ENCODE data around the gene C1orf115.

DNA sequence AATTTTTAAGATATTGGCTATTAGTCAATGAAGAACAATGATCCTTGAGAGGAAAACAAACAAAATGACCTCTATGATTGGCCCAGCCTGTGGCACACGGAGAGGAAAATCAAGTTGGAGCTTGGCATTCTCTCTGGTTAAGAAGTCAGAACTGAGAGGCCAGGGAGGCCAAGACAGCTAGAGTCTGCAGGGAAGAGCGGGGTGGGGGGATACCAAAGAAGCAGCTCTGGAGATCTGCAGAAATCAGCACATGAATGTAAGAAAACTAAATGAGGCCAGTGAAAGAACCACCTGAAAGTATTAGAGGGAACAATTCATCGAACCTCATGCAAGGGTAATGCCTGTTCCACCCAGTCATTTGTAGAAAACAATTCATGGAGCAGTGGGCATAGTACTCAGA is 23.8 kb upstream of the C1orf115 start:
- TF ChIP-seq, protein P1, sequence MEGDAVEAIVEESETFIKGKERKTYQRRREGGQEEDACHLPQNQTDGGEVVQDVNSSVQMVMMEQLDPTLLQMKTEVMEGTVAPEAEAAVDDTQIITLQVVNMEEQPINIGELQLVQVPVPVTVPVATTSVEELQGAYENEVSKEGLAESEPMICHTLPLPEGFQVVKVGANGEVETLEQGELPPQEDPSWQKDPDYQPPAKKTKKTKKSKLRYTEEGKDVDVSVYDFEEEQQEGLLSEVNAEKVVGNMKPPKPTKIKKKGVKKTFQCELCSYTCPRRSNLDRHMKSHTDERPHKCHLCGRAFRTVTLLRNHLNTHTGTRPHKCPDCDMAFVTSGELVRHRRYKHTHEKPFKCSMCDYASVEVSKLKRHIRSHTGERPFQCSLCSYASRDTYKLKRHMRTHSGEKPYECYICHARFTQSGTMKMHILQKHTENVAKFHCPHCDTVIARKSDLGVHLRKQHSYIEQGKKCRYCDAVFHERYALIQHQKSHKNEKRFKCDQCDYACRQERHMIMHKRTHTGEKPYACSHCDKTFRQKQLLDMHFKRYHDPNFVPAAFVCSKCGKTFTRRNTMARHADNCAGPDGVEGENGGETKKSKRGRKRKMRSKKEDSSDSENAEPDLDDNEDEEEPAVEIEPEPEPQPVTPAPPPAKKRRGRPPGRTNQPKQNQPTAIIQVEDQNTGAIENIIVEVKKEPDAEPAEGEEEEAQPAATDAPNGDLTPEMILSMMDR (conservative IDR thresholded peaks at IDR 0.05 in 1 of 2, IDR thresholded peaks at IDR 0.05 in 1 of 2; ENCODE audit: extremely low read depth in 1 of 2, insufficient read depth in 1 of 2, low read depth in 1 of 2, low read length in 2 of 2) = no peak
- TF ChIP-seq EZH2 (IDR thresholded peaks at IDR 0.05; ENCODE audit: borderline replicate concordance, low read length) = no peak
